OCI-LY7 (cell line): ENCODE results near the gene UBAP2. TPM values are rescaled to one million over a fixed set of nuclear protein-coding genes. Genes with fewer than 3 reads are reported as not detected.

Source experiments
- Bru-seq: library from RNA; stranded (reverse); fragments of 400-500 nt; gene quantifications from one replicate; lab custom pipeline; 2021; lab: Mats Ljungman, UMichigan
- BruChase-seq, 2 experiments: library from RNA; stranded (reverse); fragments of 400-500 nt; gene quantifications; one replicate each; lab custom pipeline; 2021; lab: Mats Ljungman, UMichigan
- BruUV-seq: library from RNA; stranded (reverse); fragments of 400-500 nt; replicated peaks from 2 replicates; lab custom pipeline; 2021; lab: Mats Ljungman, UMichigan
- CTCF ChIA-PET: fragments of 300-600 bp; sonication (Branson Sonifier 250); formaldehyde crosslinking; loops from one replicate; lab custom pipeline; 2022; ENCODE audit warnings: antibody characterized with exemption; ENCODE audit not compliant: unreplicated experiment; lab: Charles Lee
- POLR2A ChIA-PET: fragments of 300-600 bp; sonication (Branson Sonifier 250); formaldehyde crosslinking; loops from one replicate; lab custom pipeline; 2022; ENCODE audit warnings: antibody characterized with exemption; lab: Charles Lee
- DNase-seq: peaks from one replicate; pipeline ENCODE4 v3.0.0-alpha.2; 2015; ENCODE audit warnings: low spot score
- H2AFZ ChIP-seq: fragments of 200-600 bp; sonication (generic), shearing (Covaris generic); 2 replicates; pipeline ENCODE4 v1.6.1; 2014; ENCODE audit warnings: mild to moderate bottlenecking, antibody characterized with exemption, low read length, moderate library complexity
- H3K27ac ChIP-seq: fragments of 200-600 bp; sonication (generic); 2 replicates; pipeline ENCODE4 v1.5.1; 2014; ENCODE audit warnings: mixed run types, low read depth, mild to moderate bottlenecking, moderate library complexity, low read length, inconsistent platforms; ENCODE audit not compliant: poor library complexity, severe bottlenecking
- H3K36me3 ChIP-seq: fragments of 200-600 bp; sonication (generic); 2 replicates; pipeline ENCODE4 v1.6.1; 2014; ENCODE audit warnings: mild to moderate bottlenecking, antibody characterized with exemption, low read length, moderate library complexity, mixed read lengths; ENCODE audit not compliant: insufficient read depth
- H3K4me1 ChIP-seq: fragments of 200-600 bp; sonication (generic); 2 replicates; pipeline ENCODE4 v1.5.1; 2014; ENCODE audit warnings: mild to moderate bottlenecking, low read length; ENCODE audit not compliant: insufficient read depth, poor library complexity, severe bottlenecking
- H3K4me2 ChIP-seq: fragments of 200-600 bp; sonication (generic); 2 replicates; pipeline ENCODE4 v1.6.1; 2014; ENCODE audit warnings: mild to moderate bottlenecking, low read length
- H3K4me3 ChIP-seq: fragments of 200-600 bp; sonication (generic); 2 replicates; pipeline ENCODE4 v1.5.1; 2014; ENCODE audit warnings: mild to moderate bottlenecking, low read depth, low read length; ENCODE audit not compliant: poor library complexity, severe bottlenecking
- H3K79me2 ChIP-seq: fragments of 200-600 bp; sonication (generic); 2 replicates; pipeline ENCODE4 v1.6.1; 2016; ENCODE audit warnings: low read depth, mild to moderate bottlenecking, low read length, moderate library complexity, mixed read lengths; ENCODE audit not compliant: insufficient read depth
- H3K9me2 ChIP-seq: fragments of 200-600 bp; sonication (generic); 2 replicates; pipeline ENCODE4 v1.6.1; 2016; ENCODE audit warnings: mild to moderate bottlenecking, low read length, mixed read lengths; ENCODE audit not compliant: insufficient read depth
- H3K9me3 ChIP-seq: fragments of 200-600 bp; sonication (generic); 2 replicates; pipeline ENCODE4 v1.6.1; 2014; ENCODE audit warnings: mild to moderate bottlenecking, mixed run types, low read length, mixed read lengths
- H4K20me1 ChIP-seq: fragments of 200-600 bp; sonication (generic); 2 replicates; pipeline ENCODE4 v1.6.1; 2014; ENCODE audit warnings: mild to moderate bottlenecking, antibody characterized with exemption, low read length, moderate library complexity, mixed read lengths; ENCODE audit not compliant: insufficient read depth
- EZH2phosphoT487 ChIP-seq: fragments of 200-600 bp; sonication (generic); IDR thresholded peaks from 2 replicates; pipeline ENCODE4 v1.6.1; 2018; ENCODE audit warnings: low read depth, borderline replicate concordance, mild to moderate bottlenecking, mixed run types, antibody characterized with exemption, low read length, moderate library complexity, mixed read lengths
- intact Hi-C: fragments of 100-400 bp; cut with micrococcal nuclease; formaldehyde crosslinking; loops from one replicate; pipeline ENCODE4 v1.10.0; 2022; ENCODE audit not compliant: unreplicated experiment
- long read RNA-seq: library from polyadenylated mRNA; stranded (forward); transcript quantifications from one replicate; pipeline ENCODE4 v2.0.0, GENCODE V29; 2022
- total RNA-seq, 2 experiments: library from RNA; depleted of rRNA in 1 of 2; stranded (reverse); fragments of >200 nt in 1 of 2; shearing (Covaris generic) in 1 of 2; gene quantifications; 2 replicates each; pipeline ENCODE4 v1.2.3, GENCODE V29; 2014 to 2022
- TF ChIP-seq, protein P1 (sequence below): fragments of 200-600 bp; sonication (generic); conservative IDR thresholded peaks from 2 replicates; pipeline ENCODE4 v1.5.1; 2014; ENCODE audit warnings: mild to moderate bottlenecking, antibody characterized with exemption, low read length, moderate library complexity, mixed read lengths

UBAP2 gene, protein sequence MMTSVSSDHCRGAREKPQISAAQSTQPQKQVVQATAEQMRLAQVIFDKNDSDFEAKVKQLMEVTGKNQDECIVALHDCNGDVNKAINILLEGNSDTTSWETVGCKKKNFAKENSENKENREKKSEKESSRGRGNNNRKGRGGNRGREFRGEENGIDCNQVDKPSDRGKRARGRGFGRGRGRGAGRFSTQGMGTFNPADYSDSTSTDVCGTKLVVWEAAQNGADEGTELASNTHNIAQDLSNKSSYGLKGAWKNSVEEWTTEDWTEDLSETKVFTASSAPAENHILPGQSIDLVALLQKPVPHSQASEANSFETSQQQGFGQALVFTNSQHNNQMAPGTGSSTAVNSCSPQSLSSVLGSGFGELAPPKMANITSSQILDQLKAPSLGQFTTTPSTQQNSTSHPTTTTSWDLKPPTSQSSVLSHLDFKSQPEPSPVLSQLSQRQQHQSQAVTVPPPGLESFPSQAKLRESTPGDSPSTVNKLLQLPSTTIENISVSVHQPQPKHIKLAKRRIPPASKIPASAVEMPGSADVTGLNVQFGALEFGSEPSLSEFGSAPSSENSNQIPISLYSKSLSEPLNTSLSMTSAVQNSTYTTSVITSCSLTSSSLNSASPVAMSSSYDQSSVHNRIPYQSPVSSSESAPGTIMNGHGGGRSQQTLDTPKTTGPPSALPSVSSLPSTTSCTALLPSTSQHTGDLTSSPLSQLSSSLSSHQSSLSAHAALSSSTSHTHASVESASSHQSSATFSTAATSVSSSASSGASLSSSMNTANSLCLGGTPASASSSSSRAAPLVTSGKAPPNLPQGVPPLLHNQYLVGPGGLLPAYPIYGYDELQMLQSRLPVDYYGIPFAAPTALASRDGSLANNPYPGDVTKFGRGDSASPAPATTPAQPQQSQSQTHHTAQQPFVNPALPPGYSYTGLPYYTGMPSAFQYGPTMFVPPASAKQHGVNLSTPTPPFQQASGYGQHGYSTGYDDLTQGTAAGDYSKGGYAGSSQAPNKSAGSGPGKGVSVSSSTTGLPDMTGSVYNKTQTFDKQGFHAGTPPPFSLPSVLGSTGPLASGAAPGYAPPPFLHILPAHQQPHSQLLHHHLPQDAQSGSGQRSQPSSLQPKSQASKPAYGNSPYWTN
- 19.0 and 28.5 TPM in 2 replicates for total RNA-seq (2014; rRNA removed; shearing (Covaris generic))
- total RNA-seq (2022), result 63.9 and 65.5 TPM in 2 replicates
- percentile 87 among the genes with signal in this experiment for Bru-seq, nascent RNA
- percentile 87 among the genes with signal in this experiment for BruChase-seq, experiment 1, labeled RNA remaining after a 6-hour chase
- BruChase-seq, experiment 2, labeled RNA remaining after a 2-hour chase, result percentile 82 among the genes with signal in this experiment
- long read RNA-seq, full-length matches to known transcripts, result 30 of 56 reads
- long read RNA-seq, partial matches to known transcripts, result 7 of 56 reads
- long read RNA-seq, other reads (novel, unspliced or antisense), result 19 of 56 reads

DNA sequence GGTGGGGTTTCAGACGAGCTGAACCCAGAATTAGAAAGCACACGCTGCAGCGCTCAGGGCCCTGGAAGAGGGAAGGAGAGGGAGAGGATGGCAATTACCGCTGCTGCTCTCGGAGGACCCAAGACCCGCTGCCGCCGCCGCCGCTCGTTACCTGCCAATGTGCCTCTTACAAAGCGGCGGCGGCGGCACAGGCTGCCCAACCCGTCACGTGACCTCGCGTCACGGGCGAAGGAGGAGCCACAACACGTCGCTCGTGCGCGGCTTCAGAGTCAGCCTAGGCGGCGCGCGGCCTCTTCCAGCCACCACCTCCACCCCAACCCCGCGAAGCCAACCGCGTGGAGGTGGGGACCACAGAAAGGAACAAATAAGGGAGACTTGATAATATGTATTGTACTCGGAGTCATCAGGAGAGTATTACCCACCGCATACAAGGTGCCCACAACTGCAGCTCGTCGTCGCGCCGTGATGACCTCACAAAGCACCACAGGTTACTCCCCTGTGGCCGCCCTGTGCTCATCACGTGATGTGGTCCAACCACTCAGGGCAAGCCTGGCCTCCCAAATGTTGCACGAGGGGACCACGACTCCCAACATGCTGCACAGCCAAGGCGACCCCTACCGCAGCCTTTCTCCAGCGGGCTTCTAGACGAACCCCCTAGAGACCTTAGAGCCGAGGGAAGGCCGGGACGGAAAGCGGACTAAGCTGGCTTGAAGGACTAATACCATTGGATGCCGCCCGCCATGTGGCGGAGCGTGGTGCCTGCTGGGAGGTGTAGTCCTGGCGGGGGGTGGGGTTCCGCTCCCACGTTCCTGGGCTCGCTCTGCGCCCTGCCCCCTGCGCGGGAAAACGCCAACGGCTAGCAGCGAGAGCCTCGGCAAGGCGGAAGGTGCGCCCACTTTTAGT is at the start of gene UBAP2:
UBAP2 (minus strand) TSS at position 161 of the 903 bp plus-strand sequence. CDS start 31,739 bp downstream, outside the sequence.
- Histone ChIP-seq H3K36me3 (peaks cover 13% of the 10 kb centered on the region), H3K4me2 (peak within 1 kb of the TSS; percentile 92), H4K20me1 (peaks cover 23% of the 10 kb centered on the region), H3K9me3 (no peaks in the 10 kb centered on the region), H3K27ac (peak within 1 kb of the TSS; percentile 72), H2AFZ (peak within 1 kb of the TSS; percentile 80), H3K79me2 (peaks cover 47% of the 10 kb centered on the region), H3K4me1 (peaks cover 34% of the 10 kb centered on the region), H3K9me2 (no peaks in the 10 kb centered on the region), H3K4me3 (peak within 1 kb of the TSS; percentile 99)
- intact Hi-C loops, result loop anchor here (1.0 to 10.0 kb wide), 5 partner anchors 50 to 754 kb away; partner anchors contain the start of genes NFX1 and UBAP1
- ChIA-PET POLR2A (interaction anchor here (0.6 to 1.4 kb wide), 6 partner anchors 16 to 220 kb away, joined by 3 to 4 read pairs (median 3); no protein-coding TSS in a partner anchor), CTCF (interaction anchor here (0.5 kb wide), 1 partner anchor 45 kb away, joined by 4 read pairs; no protein-coding TSS in a partner anchor)
- DNase-seq, result peak; percentile 99
- BruUV-seq, result no TSS peak
- no peak for TF ChIP-seq EZH2phosphoT487
- TF ChIP-seq, protein P1, sequence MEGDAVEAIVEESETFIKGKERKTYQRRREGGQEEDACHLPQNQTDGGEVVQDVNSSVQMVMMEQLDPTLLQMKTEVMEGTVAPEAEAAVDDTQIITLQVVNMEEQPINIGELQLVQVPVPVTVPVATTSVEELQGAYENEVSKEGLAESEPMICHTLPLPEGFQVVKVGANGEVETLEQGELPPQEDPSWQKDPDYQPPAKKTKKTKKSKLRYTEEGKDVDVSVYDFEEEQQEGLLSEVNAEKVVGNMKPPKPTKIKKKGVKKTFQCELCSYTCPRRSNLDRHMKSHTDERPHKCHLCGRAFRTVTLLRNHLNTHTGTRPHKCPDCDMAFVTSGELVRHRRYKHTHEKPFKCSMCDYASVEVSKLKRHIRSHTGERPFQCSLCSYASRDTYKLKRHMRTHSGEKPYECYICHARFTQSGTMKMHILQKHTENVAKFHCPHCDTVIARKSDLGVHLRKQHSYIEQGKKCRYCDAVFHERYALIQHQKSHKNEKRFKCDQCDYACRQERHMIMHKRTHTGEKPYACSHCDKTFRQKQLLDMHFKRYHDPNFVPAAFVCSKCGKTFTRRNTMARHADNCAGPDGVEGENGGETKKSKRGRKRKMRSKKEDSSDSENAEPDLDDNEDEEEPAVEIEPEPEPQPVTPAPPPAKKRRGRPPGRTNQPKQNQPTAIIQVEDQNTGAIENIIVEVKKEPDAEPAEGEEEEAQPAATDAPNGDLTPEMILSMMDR, result no peak

DNA sequence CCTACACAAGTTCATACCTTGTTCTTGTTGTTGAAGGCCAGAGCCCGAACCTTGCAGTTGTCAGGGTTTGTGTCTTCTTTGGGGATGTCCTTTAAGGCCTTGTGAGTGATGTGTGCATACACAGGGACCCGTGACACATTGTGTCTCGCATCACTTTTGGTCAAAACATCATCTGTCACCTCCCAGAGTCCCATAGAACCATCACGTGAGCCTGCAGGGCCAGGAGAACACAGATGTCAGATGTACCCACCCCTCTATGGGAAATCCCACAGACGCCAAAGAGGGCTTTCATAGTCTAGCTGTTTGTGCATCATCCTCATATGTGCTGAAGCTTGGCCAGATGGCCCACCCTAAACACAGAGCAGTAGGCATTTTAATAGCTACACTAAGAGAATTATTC is 49.6 kb upstream of the UBAP2 start:
- BruUV-seq, result no TSS peak
- peak overlapping the region; percentile 92 for H3K4me2 ChIP-seq

More for the DNA sequence above, 49.6 kb upstream of the UBAP2 start:
- TF ChIP-seq, protein P1, result no peak
- TF ChIP-seq EZH2phosphoT487, result no peak
- peak; percentile 88 for DNase-seq
- H3K79me2 ChIP-seq, result no peaks in the 10 kb centered on the region; the same call in 1 of the 2 replicates
- ChIA-PET CTCF (interaction anchor here (1.1 kb wide), 1 partner anchor 57 kb away, joined by 4 read pairs; no protein-coding TSS in a partner anchor), POLR2A (interaction anchor here (0.6 to 1.3 kb wide), 6 partner anchors 26 to 82 kb away, joined by 3 to 7 read pairs (median 3); no protein-coding TSS in a partner anchor)
- H4K20me1 ChIP-seq, result no peaks in the 10 kb centered on the region
- no peaks in the 10 kb centered on the region for H3K9me3 ChIP-seq
- peak overlapping the region; percentile 98 for H3K27ac ChIP-seq
- peak overlapping the region; percentile 61 for H3K4me3 ChIP-seq
- intact Hi-C loops, result loop anchor here (1.0 to 2.0 kb wide), 2 partner anchors 25 to 50 kb away; partner anchors contain the start of gene UBAP2
- no peak overlapping the region; the same call in 1 of the 2 replicates for H2AFZ ChIP-seq
- peaks cover 59% of the 10 kb centered on the region for H3K4me1 ChIP-seq
- no peaks in the 10 kb centered on the region for H3K9me2 ChIP-seq
- peaks cover 57% of the 10 kb centered on the region for H3K36me3 ChIP-seq
